H1 (cell line): ENCODE data around the gene TYW1B. TPM values are rescaled to one million over a fixed set of nuclear protein-coding genes. Genes with fewer than 3 reads are reported as not detected.

ENCODE experiments used
- microRNA-seq, 2 experiments: library from miRNA; unstranded; fragments of <30 nt; microRNA quantifications; one replicate each; pipeline versions ENCODE4 to v1.2.0, GENCODE V29; 2016 to 2020; ENCODE audit warnings: borderline microRNAs expressed in 2 of 2, borderline number of aligned reads in 2 of 2, borderline replicate concordance in 1 of 2
- polyA plus RNA-seq, 7 experiments: library from polyadenylated mRNA; depleted of rRNA in 3 of 7; stranded (reverse) in 5 of 7; unstranded in 2 of 7; fragments of >200 nt in 5 of 7; fragments of 200-250 nt in 2 of 7; gene quantifications; 1 replicate in 5 of 7; 2 replicates in 1 of 7; 4 replicates in 1 of 7; pipeline versions ENCODE4 v1.2.1 to v1.2.3, GENCODE V29; 2011 to 2013; ENCODE audit warnings: missing spikeins in 2 of 7, mixed read lengths in 2 of 7
- small RNA-seq: library from polyadenylated mRNA; stranded (forward); fragments of <200 nt; extraction: miRNeasy Mini kit (QIAGEN cat#:217004); gene quantifications from one replicate; pipeline ENCODE3, GENCODE V24; 2013; ENCODE audit not compliant: insufficient read depth
- total RNA-seq: library from RNA; stranded (reverse); fragmentation: NEBNext Ultra II Directional; extraction: Animal tissue kit (Norgen Biotek cat#: 25700); gene quantifications from 2 replicates; pipeline ENCODE4 v1.2.1, GENCODE V29; 2021

The TYW1B gene
- total and polyA plus RNA-seq, 2 of the 8 experiments (the other 6 are each of a cell fraction or from before 2014, with no cell fraction given), result 6.8 to 12.6 TPM

Small RNA genes within 50 kb of the gene (microRNA-seq; reads per million reads assigned to microRNA genes)
- gene MIR4650-2, result 0 reads per million in 2 experiments

Small RNA genes within 50 kb of the gene (small RNA-seq; reads per million reads assigned to genes)
- gene AC211469.2 (not detected), gene MIR4650-2 (not detected), gene RN7SL377P (not detected), gene RN7SL625P (not detected)

Other genes starting within 250 kb of the TYW1B start
- gene POM121, start 96.9 kb upstream of the TYW1B start, total RNA-seq, result 57.0 and 60.0 TPM in 2 replicates
- gene POM121, start 96.9 kb upstream of the TYW1B start, polyA plus RNA-seq (2011; rRNA removed), result 11.5 and 16.9 TPM in 2 replicates
- gene TRIM74, start 141.3 kb upstream of the TYW1B start, total RNA-seq, result 0.52 TPM in 1 of 2 replicates, not detected in the other
- gene TRIM74, start 141.3 kb upstream of the TYW1B start, polyA plus RNA-seq (2011; rRNA removed), result not detected in 2 replicates
- gene SPDYE8, start 201.6 kb upstream of the TYW1B start, total RNA-seq, result not detected in 2 replicates
- gene SPDYE8, start 201.6 kb upstream of the TYW1B start, polyA plus RNA-seq (2011; rRNA removed), result not detected in 2 replicates
- gene SPDYE11, start 229.7 kb upstream of the TYW1B start, total RNA-seq, result not detected in 2 replicates
- not detected in 2 replicates for gene SPDYE11, start 229.7 kb upstream of the TYW1B start, polyA plus RNA-seq (2011; rRNA removed)